HFFc6 (cell line): Measurements from ENCODE around the gene CFL1. TPM values are rescaled to one million over a fixed set of nuclear protein-coding genes. Genes with fewer than 3 reads are reported as not detected.

ENCODE experiments used
- DNase-seq: peaks from one replicate; pipeline ENCODE4 v3.0.0-alpha.2; 2018
- H3K27ac Mint-ChIP-seq: 2 replicates; pipeline ENCODE4 v1.8.0; 2020; ENCODE audit warnings: mild to moderate bottlenecking, mixed read lengths
- H3K27me3 Mint-ChIP-seq: 2 replicates; pipeline ENCODE4 v1.8.0; 2021; ENCODE audit warnings: mild to moderate bottlenecking, moderate library complexity, mixed read lengths; ENCODE audit not compliant: insufficient read depth
- H3K36me3 Mint-ChIP-seq: 2 replicates; pipeline ENCODE4 v1.8.0; 2021; ENCODE audit warnings: low read depth, mixed read lengths
- H3K4me1 Mint-ChIP-seq: 2 replicates; pipeline ENCODE4 v1.8.0; 2020; ENCODE audit warnings: low read depth, mixed read lengths
- H3K4me3 Mint-ChIP-seq: 2 replicates; pipeline ENCODE4 v1.8.0; 2020; ENCODE audit warnings: mild to moderate bottlenecking, moderate library complexity, mixed read lengths
- H3K9me3 Mint-ChIP-seq: 2 replicates; pipeline ENCODE4 v1.8.0; 2020; ENCODE audit warnings: mild to moderate bottlenecking, mixed read lengths
- total RNA-seq, 6 experiments: library from RNA; stranded (reverse); fragmentation: NEBNext Ultra II Directional; extraction: Animal tissue kit (Norgen Biotek cat#: 25700); gene quantifications; 2 replicates in 1 of 6; 3 replicates in 5 of 6; pipeline ENCODE4 v1.2.3, GENCODE V29; 2021
- TF ChIP-seq, protein P1 (sequence below): fragments of 200-600 bp; sonication (generic); IDR thresholded peaks from 2 replicates; pipeline ENCODE4 v1.5.0; 2021; ENCODE audit warnings: antibody characterized with exemption, mild to moderate bottlenecking

CFL1 gene
- total RNA-seq, 6 experiments from 2014 or later: 2,002 to 2,288 (median 2,238) TPM

DNA sequence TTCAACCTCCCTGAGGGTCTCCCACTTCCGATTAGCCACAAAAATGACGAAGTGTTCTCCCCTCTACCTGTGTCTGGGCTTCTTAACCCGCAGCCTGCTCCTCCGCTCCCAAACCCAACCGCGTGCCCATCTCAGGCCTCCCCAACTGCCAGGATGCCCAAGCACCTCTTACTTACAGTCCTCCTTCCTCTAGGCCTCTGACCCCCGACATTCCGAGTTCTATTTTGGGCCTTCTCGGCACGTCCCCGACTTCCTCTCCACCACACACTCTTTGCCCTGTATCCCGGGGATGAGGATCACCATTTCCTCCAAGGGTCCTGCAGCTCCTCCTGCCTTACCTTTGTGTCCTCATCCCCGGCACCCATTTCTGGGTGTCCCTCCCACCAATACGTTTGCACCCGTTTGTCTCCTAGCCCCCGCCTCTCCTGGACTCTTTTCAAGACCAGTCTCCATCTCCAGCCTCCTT is 1.9 kb upstream of the CFL1 start:
- Mint-ChIP-seq H3K36me3 (peaks cover 31% of the 10 kb centered on the region), H3K4me1 (peaks cover 60% of the 10 kb centered on the region), H3K4me3 (peak overlapping the region; percentile 92), H3K9me3 (no peaks in the 10 kb centered on the region), H3K27ac (peak overlapping the region; percentile 96), H3K27me3 (peaks cover 15% of the 10 kb centered on the region)
- no peak for DNase-seq
- TF ChIP-seq, protein P1, sequence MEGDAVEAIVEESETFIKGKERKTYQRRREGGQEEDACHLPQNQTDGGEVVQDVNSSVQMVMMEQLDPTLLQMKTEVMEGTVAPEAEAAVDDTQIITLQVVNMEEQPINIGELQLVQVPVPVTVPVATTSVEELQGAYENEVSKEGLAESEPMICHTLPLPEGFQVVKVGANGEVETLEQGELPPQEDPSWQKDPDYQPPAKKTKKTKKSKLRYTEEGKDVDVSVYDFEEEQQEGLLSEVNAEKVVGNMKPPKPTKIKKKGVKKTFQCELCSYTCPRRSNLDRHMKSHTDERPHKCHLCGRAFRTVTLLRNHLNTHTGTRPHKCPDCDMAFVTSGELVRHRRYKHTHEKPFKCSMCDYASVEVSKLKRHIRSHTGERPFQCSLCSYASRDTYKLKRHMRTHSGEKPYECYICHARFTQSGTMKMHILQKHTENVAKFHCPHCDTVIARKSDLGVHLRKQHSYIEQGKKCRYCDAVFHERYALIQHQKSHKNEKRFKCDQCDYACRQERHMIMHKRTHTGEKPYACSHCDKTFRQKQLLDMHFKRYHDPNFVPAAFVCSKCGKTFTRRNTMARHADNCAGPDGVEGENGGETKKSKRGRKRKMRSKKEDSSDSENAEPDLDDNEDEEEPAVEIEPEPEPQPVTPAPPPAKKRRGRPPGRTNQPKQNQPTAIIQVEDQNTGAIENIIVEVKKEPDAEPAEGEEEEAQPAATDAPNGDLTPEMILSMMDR: no peak

DNA sequence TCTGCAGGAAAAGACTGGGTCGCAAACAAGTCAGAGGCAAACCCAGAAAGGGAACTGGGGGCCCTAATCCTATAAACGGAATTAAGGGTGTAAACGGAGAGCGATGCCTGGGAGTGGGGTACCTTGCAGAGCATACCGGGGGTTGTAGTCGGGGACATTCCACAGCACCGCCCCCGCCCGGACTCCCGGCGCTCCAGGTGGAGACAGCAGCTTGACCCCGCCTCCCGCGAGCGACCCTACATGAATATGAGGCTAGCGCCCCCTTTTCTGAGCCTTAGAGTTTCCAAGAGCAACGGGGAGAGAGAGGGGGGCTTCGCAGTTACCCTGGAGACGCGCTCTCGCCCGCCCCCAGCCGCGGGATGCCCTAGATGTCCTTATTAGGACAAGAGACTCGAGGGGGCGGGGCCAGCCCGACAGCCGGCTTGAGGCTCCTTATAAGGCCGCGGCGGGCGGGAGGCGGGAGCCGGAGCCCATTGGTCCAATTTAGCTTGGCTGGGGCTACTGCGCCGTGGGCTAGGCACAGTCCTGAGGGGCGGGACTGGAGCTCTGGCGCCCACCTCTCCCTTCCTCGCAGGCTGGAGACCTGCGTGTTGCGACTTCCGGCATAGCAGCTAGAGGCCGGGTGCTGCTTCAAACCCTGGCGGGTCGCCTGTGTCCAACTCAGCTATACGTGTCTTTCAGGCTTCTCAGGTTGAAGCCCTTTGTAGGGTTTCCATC is 1.3 kb upstream of the CFL1 start:
- peak; percentile 93 for DNase-seq
- Mint-ChIP-seq H3K36me3 (peaks cover 37% of the 10 kb centered on the region), H3K4me3 (peak overlapping the region; percentile 92), H3K9me3 (no peaks in the 10 kb centered on the region), H3K27ac (peak overlapping the region; percentile 96), H3K27me3 (peaks cover 15% of the 10 kb centered on the region), H3K4me1 (peaks cover 65% of the 10 kb centered on the region)
- TF ChIP-seq, protein P1: peak; percentile 62

DNA sequence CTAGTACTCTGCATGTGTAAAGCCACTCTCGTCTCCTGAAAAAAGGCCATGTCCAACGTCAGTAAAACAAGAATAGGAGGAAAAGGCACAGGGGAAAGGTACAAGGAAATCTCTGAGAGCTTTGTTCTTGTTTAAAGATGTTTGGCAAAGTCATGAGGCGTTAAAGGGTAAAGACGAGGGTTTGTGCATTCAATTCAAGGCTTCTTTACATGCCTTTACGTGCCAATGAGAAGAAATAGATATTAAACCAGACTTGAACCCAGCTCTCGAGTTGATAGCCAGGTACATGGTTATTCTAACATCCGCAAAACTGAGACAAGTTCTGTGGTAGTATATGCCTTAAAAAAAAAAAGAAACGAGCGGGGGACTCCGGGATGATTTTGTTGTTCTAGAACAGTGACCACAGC is 704 bp upstream of the CFL1 start:
- Mint-ChIP-seq H3K36me3 (peaks cover 43% of the 10 kb centered on the region), H3K4me1 (peaks cover 67% of the 10 kb centered on the region), H3K4me3 (peak overlapping the region; percentile 92), H3K27me3 (peaks cover 15% of the 10 kb centered on the region), H3K27ac (peak overlapping the region; percentile 96), H3K9me3 (no peaks in the 10 kb centered on the region)
- TF ChIP-seq, protein P1: no peak
- DNase-seq: no peak

DNA sequence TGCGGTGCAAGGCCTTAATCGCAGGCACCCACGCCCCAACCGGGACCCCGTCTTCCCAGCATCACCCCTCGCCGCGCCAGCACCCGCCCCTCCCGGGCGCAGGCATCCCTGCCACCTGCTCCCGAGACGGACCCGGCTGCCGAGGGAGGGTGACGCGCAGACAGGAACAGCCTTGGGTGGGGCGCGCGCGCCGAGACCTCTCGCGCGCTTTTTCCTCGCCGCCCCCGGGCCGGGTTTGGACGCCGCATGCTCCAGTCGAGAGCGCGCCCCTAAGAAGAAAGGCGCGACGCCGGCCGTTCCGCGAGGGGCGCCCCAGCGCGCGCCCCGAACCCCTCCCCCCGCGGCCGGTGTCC is 504 bp downstream of the CFL1 start:
- DNase-seq: peak; percentile 22
- H3K27me3 Mint-ChIP-seq: peaks cover 18% of the 10 kb centered on the region
- peaks cover 66% of the 10 kb centered on the region for H3K4me1 Mint-ChIP-seq
- peaks cover 43% of the 10 kb centered on the region for H3K36me3 Mint-ChIP-seq
- H3K4me3 Mint-ChIP-seq: peak overlapping the region; percentile 98
- TF ChIP-seq, protein P1: peak; percentile 22; the same call in 1 of the 2 replicates
- no peaks in the 10 kb centered on the region for H3K9me3 Mint-ChIP-seq
- H3K27ac Mint-ChIP-seq: peak overlapping the region; percentile 86; the same call in 1 of the 2 replicates

DNA sequence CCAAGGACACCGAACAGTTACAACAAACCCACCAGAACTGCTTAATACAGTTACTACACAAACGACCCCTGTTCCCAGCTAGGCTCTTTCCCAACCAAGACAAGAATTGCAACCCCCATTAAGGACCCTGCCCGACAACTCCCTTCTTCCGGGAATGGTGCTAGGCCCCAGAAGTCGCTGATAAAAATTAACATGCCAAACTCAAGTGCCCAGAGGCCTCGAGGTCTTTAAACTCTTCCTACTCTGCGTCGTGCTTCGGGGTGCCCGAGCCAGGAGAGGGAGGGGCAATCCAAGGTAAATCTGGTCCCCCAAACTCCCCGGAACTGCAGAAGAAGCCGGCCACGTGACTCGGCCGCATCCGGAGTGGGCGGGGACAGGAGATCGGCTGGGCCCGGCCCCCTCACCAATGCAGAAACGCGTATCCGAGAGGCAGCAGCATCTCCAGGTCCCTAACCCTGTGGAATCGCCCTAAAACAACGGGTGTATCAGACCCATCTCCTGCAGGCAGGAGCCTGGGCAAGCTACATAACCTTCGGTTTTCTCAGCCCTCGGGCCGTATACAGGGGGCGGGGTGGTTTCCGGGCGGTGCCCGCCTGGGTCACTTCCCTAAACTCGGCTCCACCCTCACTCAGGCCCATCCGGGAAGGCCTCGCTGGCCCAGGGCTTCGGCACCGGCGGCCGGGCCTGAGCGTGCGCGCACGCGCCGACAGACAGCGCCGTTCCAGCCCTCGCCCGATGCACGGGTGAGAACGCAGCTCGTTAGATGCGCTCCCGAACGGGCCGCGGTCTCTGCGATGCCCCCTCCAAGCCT is 1.1 kb downstream of the CFL1 start:
- peaks cover 18% of the 10 kb centered on the region for H3K27me3 Mint-ChIP-seq
- H3K36me3 Mint-ChIP-seq: peaks cover 46% of the 10 kb centered on the region
- TF ChIP-seq, protein P1: no peak
- H3K4me1 Mint-ChIP-seq: peaks cover 62% of the 10 kb centered on the region
- no peaks in the 10 kb centered on the region for H3K9me3 Mint-ChIP-seq
- peak overlapping the region; percentile 98 for H3K4me3 Mint-ChIP-seq
- peak overlapping the region; percentile 86 for H3K27ac Mint-ChIP-seq
- DNase-seq: peak; percentile 50
